ENCODE data around the gene MED16.

DNA sequence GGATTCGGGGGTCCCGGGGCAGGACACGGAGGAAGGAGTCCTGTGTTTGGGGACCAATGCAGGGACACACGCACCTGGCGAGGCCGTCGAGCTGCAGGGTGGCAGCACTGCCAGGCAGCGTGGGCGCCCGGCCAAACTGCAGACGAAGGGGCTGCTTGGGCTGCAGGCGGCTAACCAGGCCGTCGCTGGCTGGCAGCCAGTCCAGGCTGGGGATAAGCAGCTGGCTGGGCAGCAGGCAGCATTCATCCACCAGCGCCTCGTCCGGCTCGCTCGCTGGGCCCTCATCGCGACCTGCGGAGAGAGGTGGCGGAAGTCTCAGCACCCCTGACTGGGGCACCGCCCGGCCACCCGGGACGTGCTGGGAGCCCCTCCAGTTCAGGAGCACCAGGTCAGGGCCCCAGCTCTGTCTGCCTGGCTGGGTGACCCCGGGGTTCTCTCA, 22.0 kb downstream of the MED16 start:
- TF ChIP-seq, protein P1, sequence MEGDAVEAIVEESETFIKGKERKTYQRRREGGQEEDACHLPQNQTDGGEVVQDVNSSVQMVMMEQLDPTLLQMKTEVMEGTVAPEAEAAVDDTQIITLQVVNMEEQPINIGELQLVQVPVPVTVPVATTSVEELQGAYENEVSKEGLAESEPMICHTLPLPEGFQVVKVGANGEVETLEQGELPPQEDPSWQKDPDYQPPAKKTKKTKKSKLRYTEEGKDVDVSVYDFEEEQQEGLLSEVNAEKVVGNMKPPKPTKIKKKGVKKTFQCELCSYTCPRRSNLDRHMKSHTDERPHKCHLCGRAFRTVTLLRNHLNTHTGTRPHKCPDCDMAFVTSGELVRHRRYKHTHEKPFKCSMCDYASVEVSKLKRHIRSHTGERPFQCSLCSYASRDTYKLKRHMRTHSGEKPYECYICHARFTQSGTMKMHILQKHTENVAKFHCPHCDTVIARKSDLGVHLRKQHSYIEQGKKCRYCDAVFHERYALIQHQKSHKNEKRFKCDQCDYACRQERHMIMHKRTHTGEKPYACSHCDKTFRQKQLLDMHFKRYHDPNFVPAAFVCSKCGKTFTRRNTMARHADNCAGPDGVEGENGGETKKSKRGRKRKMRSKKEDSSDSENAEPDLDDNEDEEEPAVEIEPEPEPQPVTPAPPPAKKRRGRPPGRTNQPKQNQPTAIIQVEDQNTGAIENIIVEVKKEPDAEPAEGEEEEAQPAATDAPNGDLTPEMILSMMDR (IDR thresholded peaks at IDR 0.05): no peak
- TF ChIP-seq POLR2A (IDR thresholded peaks at IDR 0.05) (no peak), POLR2AphosphoS5 (IDR thresholded peaks at IDR 0.05) (no peak)
